Epithelial cell of esophagus (primary cell): ENCODE data around the gene FEN1.

ENCODE experiments used
- DNase-seq: peaks from one replicate; pipeline ENCODE4 v3.0.0; 2010; ENCODE audit warnings: low read depth
- H3K4me3 ChIP-seq: 2 replicates; pipeline ENCODE4 v1.5.1; 2011; ENCODE audit warnings: mild to moderate bottlenecking, low read length, control low read depth
- CTCF ChIP-seq: IDR thresholded peaks from 2 replicates; pipeline ENCODE4 v1.5.1; 2011; ENCODE audit warnings: low read depth, mild to moderate bottlenecking, low read length, control low read depth, inconsistent platforms; ENCODE audit not compliant: insufficient read depth; ENCODE audit errors: missing control alignments

The FEN1 gene

DNA sequence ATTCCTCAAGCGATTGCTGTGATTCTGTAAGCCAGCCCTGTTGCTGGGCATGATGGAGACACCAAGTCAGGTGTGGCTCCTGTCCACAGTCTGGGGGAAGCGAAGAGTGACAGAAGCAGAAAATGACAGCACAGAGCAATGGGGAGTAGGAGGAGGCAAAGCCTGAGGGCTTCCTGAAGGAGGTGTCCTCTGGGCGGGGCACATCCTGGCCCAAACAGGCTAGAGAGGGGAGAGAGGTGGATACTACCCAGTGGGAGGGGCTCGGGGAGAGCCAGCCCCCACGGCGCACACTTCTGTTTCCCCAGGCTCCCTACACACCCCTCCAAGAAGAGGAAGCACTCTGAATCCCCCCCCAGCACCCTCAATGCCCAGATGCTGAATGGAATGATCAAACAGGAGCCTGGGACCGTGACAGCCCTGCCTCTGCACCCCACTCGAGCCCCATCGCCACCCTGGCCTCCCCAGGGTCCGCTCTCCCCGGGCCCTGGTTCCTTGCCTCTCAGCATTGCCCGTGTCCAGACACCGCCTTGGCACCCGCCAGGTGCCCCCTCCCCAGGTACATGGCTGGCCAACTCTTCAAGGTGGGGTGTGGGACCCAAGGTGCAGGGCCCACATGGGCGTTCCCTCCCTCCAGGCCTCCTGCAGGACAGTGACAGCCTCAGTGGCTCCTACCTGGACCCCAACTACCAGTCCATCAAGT, 21.4 kb upstream of the FEN1 start:
- no peak for TF ChIP-seq CTCF
- H3K4me3 ChIP-seq, result no peak overlapping the region
- DNase-seq, result no peak

DNA sequence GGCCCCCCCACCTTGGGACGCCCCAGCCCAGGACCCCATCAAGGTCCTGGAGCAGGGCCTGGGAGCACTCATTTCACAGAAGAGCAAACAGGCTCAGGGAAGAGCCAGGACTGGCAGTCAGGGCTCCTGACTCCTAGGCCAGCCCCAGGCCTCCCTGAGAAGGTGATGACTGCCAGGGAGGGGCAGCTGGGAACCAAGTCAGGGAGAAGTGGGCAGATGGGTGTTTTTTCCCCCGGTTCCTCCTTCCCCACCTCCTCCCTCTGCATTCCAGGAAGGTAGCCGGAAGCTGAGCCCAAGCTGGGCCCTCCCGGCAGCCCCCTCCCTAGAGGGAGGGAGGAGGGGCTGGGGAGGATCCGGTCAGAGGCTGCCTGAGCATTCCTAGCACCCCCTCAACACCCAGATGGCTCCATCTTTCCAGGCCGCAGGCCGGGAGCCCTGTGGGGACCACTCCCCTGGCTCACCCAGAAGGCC, 20.7 kb upstream of the FEN1 start:
- no peak for TF ChIP-seq CTCF
- DNase-seq, result no peak
- H3K4me3 ChIP-seq, result no peak overlapping the region

DNA sequence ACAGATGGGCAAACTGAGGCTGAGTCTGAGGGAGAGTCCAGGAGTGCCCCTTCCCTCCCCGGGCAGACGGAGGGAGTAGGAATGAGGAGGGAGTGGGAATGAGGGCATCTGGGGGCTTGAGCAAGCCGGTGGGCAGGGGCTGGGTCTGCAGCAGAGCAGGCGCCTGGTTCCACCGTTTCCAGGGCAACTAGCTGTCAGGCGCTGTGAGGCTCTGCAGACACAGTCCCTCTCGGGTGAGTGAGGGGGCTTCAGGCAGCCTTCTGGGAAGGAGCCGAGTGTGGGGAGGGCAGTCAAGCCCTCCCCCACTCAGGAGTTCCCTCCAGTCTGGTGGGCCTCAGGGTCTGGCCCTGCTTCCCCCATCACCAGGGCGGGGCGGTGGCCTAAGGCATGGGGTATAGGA, 19.4 kb upstream of the FEN1 start:
- no peak for TF ChIP-seq CTCF
- DNase-seq, result no peak
- no peak overlapping the region for H3K4me3 ChIP-seq

DNA sequence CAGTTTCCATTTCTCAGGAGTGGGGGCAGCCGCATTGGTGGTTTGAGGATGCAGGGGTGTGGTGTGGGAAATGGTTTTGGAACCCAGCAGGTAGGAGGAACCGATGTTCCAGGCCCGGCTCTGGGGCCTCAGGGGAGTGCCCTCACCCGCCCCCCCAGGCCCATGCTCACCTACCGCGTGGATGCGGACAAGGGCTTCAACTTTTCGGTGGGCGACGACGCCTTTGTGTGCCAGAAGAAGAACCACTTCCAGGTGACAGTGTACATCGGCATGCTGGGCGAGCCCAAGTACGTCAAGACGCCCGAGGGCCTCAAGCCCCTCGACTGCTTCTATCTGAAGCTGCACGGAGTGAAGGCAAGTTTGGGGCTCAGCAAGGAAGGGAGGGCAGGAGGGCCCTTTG, 18.9 kb upstream of the FEN1 start:
- no peak for TF ChIP-seq CTCF
- no peak overlapping the region for H3K4me3 ChIP-seq
- no peak for DNase-seq

- no peak for TF ChIP-seq CTCF
- DNase-seq, result no peak
- H3K4me3 ChIP-seq, result no peak overlapping the region
Observed at GRCh38 chr11:61774411-61774810, 18.3 kb upstream of the FEN1 start.

DNA sequence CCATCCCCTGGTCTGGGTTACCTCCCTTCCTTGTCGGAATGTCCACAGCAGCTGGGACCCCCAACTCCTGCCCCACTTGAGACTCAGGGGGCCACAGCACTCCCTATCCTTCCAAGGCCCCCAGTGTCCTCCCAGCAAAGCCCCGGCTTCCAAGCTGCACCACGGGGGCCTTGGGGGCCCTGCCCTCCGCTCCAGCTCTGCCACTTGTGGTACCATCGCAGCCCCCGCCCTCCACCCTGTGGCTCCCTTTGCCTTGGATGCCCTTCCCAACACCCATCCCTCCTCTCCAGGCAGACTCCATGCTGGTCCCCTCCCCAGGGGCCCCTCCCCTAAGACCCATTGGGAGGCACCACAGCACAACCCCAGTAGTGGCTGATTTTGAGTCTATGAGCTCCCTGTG, 17.6 kb upstream of the FEN1 start:
- no peak for DNase-seq
- H3K4me3 ChIP-seq, result no peak overlapping the region
- TF ChIP-seq CTCF, result no peak
